ENCODE results near the gene TMTC3. TPM values are rescaled to one million over a fixed set of nuclear protein-coding genes. Genes with fewer than 3 reads are reported as not detected.
A peak's percentile ranks its signal among the peaks of the same experiment; 100 is the strongest.

TMTC3 gene
- total and polyA plus RNA-seq, 2 of the 4 experiments (the other 2 are of a cell fraction): 3.7 to 44.3 TPM

- ChIA-PET CTCF (no interaction called here), POLR2A (ENCODE audit: unreplicated experiment) (no interaction called here)
- in situ Hi-C loops (cut with MboI; ENCODE audit: low sequenced_read_pairs): no loop called here
- Histone ChIP-seq H2BK20ac (ENCODE audit: low read depth, low read length) (no peak overlapping the region), H3K14ac (replicated peaks; ENCODE audit: low read depth, low read length) (no peak overlapping the region), H2AK5ac (ENCODE audit: low read depth, low read length) (no peak overlapping the region), H3K9me1 (ENCODE audit: insufficient read depth, low read length) (no peaks in the 10 kb centered on the region), H3K18ac (ENCODE audit: low read depth, low read length) (no peak overlapping the region), H3K79me1 (ENCODE audit: low read depth in 1 of 2, low read length in 2 of 2) (peaks cover 0 to 2% of the 10 kb centered on the region in 2 experiments; a peak in 1 of 4 replicates), H2BK5ac (ENCODE audit: low read depth, low read length, poor library complexity, severe bottlenecking) (no peak overlapping the region), H3K56ac (ENCODE audit: extremely low read depth, insufficient read depth, low read length) (no peak overlapping the region), H4K91ac (ENCODE audit: insufficient read depth, low read depth, low read length) (no peak overlapping the region), H4K20me1 (ENCODE audit: insufficient read depth, low read length) (no peaks in the 10 kb centered on the region), H4K5ac (ENCODE audit: low read depth, low read length) (no peak overlapping the region), H3K27me3 (ENCODE audit: control insufficient read depth, insufficient read depth, low read length) (no peaks in the 10 kb centered on the region), H2BK120ac (ENCODE audit: low read depth, low read length) (no peak overlapping the region), H3K9ac (ENCODE audit: low read depth, low read length) (no peak overlapping the region), H4K8ac (ENCODE audit: low read depth in 2 of 2, low read length in 2 of 2) (no peak overlapping the region), H3K27ac (ENCODE audit: insufficient read depth, low read length) (no peak overlapping the region), H3K4me3 (ENCODE audit: insufficient read depth, low read depth, low read length) (no peak overlapping the region), H3K4me2 (ENCODE audit: low read depth, low read length) (no peak overlapping the region), H2AK9ac (replicated peaks; ENCODE audit: low read depth, low read length, poor library complexity) (no peak overlapping the region), H2AFZ (replicated peaks; ENCODE audit: low read length, poor library complexity) (no peak overlapping the region), H3K4me1 (ENCODE audit: control insufficient read depth, insufficient read depth, low read length) (no peaks in the 10 kb centered on the region), H3K23ac (ENCODE audit: low read depth, low read length) (no peak overlapping the region), H3K36me3 (ENCODE audit: control insufficient read depth, insufficient read depth, low read length) (no peaks in the 10 kb centered on the region), H3K9me3 (ENCODE audit: control insufficient read depth, insufficient read depth, low read length) (no peaks in the 10 kb centered on the region), H2BK15ac (ENCODE audit: low read depth, low read length) (no peak overlapping the region), H3K4ac (ENCODE audit: low read depth, low read length) (no peak overlapping the region)
- ATAC-seq (ENCODE audit: low read depth): peak; percentile 49; the same call in 1 of the 2 replicates
- dilution Hi-C loops (cut with HindIII; ENCODE audit: low sequenced_read_pairs, unreplicated experiment): no loop called here
- WGBS, 2 experiments (ENCODE audit: extremely low coverage in 2 of 2, insufficient read length in 1 of 2): no CpG with 5 or more reads among the region's 1 CpG
- DNase-seq: peak; percentile 44
- intact Hi-C loops (cut with micrococcal nuclease): no loop called here
- TF ChIP-seq RCOR1 (IDR thresholded peaks at IDR 0.05; ENCODE audit: insufficient replicate concordance, low read length) (no peak), USF2 (IDR thresholded peaks at IDR 0.05; ENCODE audit: low read depth, low read length) (no peak), SMC3 (IDR thresholded peaks at IDR 0.05; ENCODE audit: low read depth, low read length) (no peak), POLR2A (IDR thresholded peaks at IDR 0.05; ENCODE audit: low read depth, low read length) (no peak), CEBPB (IDR thresholded peaks at IDR 0.05; ENCODE audit: low read depth, low read length) (no peak), CHD1 (IDR thresholded peaks at IDR 0.05; ENCODE audit: low read depth, low read length) (no peak), NFE2L2 (IDR thresholded peaks at IDR 0.05; ENCODE audit: low read depth, low read length) (no peak), FOS (IDR thresholded peaks at IDR 0.05; ENCODE audit: low read depth, low read length) (no peak), MAZ (IDR thresholded peaks at IDR 0.05; ENCODE audit: borderline replicate concordance, low read depth, low read length) (no peak), MXI1 (IDR thresholded peaks at IDR 0.05; ENCODE audit: borderline replicate concordance, low read depth, low read length) (no peak), RAD21 (IDR thresholded peaks at IDR 0.05; ENCODE audit: low read length) (no peak)
- no TSS peak for BruUV-seq (replicated peaks)
Measured at GRCh38 chr12:88188180-88188579, 46.1 kb downstream of the TMTC3 start.

Data from IMR-90 (cell line).